HG03103 (cell line): ENCODE data around the gene OBSCN.

Experiments used
- ATAC-seq: cut with Tn5 transposase; IDR thresholded peaks from one replicate; pipeline ENCODE4 v1.9.1; 2021; ENCODE audit warnings: low read depth; ENCODE audit not compliant: unreplicated experiment

Gene OBSCN

DNA sequence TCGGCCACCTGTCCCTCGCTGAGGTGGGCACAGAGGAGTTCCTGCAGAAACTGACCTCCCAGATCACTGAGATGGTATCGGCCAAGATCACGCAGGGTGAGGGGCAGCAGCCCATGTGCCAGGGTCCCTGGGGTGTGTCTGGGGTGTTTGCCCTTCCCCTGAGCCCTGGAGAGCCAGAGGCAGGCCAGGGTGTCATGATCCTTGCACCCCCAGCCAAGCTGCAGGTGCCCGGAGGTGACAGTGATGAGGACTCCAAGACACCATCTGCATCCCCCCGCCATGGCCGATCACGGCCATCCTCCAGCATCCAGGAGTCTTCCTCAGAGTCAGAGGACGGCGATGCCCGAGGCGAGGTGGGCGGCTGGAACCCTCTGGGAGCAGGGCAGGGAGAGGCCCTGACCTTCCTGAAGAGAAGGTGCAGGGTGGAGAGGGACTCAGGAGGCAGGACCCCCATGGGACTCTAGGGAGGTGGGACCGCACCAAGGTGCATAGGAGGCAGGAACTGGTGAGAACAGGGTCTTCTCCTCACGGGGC, 129.3 kb downstream of the OBSCN start:
- no peak for ATAC-seq

DNA sequence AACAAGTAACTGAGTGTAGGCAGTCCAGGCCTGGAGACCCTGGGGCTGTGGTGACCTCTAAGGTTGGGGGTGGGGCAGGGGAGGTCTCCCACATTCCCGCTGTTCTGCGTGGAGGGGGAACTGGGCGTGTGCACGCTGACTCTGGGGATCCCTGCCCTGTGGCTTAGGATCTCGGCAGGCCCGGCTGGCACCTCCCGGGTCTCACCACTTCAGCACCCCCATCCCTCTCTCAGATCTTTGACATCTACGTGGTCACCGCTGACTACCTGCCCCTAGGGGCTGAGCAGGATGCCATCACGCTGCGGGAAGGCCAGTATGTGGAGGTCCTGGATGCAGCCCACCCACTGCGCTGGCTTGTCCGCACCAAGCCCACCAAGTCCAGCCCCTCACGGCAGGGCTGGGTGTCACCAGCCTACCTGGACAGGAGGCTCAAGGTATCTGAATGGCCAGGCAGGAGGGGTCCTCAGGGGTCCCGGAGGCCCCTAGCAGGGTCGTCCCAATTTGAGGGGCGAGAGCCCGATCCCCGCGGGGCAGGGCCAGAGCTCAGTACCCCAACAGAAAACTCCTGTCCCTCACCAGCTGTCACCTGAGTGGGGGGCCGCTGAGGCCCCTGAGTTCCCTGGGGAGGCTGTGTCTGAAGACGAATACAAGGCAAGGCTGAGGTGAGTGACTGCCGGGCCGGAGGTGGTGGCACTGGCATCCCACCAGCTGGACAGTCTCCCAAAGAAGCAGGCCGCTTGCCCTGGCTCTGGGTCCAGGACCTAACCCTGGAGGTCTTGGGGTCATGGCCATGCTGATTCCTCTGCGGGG, 130.1 kb downstream of the OBSCN start:
- ATAC-seq: no peak

DNA sequence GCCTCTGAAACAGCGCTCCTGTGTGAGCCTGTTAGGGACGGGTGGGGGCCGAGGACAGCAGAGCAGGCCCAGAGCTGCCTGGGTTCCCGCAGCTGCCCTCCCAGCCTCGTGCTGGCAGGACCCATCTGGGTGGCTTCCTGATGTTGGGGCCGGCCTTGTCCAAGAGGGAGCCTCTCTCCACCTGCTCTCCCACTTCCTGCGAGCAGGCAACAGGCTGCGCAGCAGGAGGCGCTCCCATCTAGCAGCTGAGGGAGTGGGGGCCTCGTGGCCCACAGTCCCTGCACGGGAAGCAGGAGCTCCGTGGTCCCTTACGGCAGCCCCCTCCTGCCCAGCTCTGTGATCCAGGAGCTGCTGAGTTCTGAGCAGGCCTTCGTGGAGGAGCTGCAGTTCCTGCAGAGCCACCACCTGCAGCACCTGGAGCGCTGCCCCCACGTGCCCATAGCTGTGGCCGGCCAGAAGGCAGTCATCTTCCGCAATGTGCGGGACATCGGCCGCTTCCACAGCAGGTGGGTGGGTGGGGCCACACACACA, 130.7 kb downstream of the OBSCN start:
- ATAC-seq: no peak

DNA sequence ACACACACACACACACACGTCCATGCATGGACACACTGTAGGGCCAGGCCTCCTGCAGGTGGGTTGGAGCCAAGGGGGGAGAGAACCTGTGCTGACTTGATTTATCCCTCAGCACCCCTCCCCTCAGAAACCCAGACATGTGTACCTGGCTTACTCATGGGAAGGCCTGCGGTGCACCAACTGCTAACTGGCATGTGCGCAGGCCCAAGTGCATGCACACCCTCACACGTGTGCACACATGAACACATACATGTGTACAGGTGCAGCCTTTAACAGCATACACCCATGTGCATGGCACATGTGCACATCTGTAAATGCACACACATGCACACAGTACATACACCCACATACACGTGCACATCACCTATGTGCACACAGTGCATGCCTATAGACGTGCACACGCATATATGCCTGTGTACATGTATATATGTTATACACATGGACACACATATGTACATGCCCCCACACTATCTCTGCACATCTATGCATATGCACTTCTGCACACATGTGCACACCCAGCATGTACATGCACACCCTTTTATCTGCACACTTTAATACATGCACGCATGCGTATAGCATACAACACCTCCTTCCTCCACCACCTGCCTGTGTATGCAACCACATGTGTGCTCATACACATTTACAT, 131.3 kb downstream of the OBSCN start:
- ATAC-seq: no peak

DNA sequence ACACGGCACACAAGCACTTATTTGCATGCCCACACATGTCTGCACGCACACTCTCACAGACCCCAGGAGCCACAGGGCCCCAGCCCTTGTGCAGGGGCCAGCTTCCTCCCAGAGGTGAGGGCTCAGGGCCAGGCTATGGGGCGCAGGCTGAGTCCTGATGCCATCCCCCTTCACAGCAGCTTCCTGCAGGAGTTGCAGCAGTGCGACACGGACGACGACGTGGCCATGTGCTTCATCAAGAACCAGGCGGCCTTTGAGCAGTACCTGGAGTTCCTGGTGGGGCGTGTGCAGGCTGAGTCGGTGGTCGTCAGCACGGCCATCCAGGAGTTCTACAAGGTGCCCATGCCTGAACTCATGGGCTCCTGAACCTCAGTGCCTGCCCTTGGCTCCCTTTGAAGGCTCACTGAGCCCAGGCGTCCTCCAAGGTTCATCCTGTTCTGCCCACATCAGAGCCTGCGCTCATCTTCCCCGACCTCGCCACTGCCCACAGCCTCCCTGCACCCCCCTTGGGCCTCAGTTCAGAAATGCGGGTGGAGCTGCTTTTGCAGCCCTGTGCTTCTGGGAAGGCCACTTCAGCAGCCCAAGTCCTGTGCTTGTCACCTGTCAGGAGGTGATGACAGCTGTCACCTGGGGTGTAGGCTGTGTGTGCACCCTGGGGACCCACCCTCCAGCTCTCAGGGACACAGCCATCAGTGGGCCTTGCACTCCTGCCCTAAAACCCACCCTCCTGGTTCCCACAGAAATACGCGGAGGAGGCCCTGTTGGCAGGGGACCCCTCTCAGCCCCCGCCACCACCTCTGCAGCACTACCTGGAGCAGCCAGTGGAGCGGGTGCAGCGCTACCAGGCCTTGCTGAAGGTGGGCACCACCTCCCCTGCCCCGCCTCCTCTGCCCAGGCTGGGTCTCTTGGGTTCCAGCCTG, 132.2 kb downstream of the OBSCN start:
- ATAC-seq: no peak

DNA sequence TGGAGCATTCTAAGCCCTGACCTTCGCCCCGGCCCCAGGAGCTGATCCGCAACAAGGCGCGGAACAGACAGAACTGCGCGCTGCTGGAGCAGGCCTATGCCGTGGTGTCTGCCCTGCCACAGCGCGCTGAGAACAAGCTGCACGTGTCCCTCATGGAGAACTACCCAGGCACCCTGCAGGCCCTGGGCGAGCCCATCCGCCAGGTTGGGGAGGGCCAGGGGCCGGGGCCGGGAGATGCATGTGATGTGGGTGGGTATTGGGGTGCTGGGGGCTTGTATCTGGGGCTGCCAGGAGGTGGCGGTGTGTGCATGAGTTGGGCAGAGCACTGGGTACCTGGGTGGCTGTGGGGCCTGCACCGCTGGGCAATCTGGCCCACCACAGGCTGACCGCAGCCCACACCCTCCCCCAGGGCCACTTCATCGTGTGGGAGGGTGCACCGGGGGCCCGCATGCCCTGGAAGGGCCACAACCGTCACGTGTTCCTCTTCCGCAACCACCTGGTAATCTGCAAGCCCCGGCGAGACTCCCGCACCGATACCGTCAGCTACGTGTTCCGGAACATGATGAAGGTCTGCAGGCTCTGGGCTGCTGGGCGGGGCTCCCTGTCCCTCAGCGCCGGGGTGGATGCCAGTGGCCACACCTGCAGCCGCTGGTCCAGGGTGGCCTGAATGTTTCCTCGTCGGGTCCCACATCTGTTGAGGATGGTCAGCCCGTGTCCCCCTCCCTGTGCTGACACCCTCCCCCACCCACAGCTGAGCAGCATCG, 133.0 kb downstream of the OBSCN start:
- no peak for ATAC-seq

DNA sequence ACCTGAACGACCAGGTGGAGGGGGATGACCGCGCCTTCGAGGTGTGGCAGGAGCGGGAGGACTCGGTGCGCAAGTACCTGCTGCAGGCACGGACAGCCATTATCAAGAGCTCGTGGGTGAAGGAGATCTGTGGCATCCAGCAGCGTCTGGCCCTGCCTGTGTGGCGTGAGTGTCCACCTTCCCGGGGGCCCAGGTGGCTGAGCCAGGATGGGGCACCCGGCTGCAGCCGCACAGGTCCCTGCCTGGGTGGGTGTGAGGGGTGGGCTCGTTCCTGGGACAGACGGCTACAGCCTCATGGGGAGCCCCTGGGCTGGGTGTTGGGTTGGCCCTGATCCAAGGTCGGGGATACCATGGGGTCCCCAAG, 133.6 kb downstream of the OBSCN start:
- ATAC-seq: no peak

DNA sequence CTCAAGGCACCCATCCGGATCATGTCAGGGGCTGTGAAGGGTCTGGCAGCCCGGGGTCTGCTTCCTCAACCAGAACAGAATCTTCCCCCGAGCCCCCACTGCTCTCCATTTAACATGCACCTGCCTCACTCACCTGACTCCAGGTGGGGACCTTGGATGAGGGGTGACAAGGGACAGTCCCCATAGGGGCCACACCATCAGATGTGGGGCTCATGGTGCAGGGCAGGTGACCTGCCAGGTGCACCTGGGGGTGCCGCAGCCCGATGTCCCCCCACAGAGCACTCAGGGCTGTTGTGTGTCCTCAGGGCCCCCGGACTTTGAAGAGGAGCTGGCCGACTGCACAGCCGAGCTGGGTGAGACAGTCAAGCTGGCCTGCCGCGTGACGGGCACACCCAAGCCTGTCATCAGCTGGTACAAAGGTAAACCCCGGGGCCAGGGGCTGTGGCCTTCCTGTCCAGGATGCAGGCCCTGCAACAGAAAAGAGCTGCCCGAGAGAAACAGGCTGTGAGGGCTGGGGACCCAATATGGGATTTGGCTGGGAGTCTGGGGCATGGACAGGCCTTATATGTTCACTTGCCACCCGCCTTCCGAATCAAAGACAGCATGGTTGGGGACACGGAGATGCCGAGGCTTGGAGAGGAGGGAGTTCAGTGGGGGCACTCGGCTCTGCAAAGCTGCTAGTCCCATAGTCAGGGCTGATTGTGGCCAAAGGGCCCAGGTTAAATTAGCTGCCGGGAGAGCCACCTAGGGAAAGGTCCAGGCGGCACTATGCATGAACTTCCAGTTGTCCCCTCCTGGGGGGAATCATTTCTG, 134.2 kb downstream of the OBSCN start:
- ATAC-seq: no peak

DNA sequence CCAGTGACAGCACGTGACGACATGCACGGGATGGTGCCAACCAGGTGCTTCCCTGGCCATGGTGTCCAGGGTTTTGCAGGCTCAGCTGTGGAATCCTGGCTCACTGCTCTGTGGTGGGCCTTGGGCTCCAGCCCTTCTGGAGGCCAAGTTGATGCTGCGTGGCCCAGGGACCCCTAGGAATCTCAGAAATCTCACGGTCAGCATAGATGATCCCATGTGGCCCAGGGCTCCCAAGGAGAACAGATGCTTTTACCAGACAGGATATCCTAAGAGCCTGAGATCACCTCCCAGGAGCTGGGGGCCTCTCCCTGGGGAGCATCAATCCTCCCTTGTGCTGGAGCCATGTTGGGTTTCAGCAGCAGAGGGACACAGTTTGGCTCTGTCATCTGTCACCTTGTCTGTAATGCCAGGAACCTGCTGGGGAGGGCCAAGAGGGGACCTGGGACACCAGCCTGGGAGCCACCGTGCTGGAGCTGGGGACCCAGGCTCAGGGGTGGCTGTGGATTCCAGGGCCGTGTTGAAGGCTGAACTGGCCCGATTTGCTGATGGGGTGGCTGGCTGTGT, 134.9 kb downstream of the OBSCN start:
- ATAC-seq: no peak

DNA sequence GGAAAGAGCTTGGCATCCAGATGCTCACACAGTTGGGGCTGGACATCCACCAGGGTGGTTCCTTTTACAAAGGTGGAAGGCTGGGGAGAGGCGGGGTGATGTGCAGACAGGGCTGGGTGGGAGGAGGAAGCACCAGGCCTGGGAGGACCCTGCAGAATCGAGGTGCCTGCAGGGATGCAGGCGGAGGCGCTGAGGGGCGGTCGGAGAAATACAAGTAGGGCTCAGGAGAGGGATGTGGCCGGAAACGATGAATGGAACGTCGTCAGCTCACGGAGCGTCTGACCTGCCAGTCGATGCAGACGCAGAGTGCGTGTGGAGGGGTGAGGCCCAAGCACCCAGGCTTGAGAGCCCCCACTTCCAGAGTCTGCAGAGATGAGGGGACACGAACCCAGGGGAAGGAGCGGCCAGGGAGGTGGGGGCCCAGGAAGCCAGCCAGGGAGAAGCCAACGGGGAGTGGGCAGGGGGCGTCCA, 135.4 kb downstream of the OBSCN start:
- no peak for ATAC-seq

DNA sequence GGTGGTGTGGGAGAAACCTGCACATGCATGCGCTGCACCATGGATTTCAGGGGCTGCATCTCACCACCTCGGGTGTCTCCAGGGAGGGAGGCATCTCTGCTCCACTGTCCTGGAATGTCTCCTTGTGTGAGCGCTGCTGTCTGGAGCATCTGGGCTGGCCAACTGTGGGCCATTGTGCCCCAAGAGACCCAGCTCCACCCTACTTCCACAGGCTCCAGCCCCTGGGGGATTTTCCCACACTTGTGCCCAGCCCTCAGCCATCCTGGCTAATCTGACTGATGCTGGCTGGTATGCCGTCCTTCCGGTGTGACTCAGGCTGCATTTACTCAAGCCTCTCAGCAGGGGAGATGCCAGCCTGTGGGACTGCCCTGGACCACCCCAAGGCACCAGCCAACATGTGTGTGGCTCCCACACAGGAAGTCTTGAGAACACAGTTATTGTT, 136.8 kb downstream of the OBSCN start:
- no peak for ATAC-seq

DNA sequence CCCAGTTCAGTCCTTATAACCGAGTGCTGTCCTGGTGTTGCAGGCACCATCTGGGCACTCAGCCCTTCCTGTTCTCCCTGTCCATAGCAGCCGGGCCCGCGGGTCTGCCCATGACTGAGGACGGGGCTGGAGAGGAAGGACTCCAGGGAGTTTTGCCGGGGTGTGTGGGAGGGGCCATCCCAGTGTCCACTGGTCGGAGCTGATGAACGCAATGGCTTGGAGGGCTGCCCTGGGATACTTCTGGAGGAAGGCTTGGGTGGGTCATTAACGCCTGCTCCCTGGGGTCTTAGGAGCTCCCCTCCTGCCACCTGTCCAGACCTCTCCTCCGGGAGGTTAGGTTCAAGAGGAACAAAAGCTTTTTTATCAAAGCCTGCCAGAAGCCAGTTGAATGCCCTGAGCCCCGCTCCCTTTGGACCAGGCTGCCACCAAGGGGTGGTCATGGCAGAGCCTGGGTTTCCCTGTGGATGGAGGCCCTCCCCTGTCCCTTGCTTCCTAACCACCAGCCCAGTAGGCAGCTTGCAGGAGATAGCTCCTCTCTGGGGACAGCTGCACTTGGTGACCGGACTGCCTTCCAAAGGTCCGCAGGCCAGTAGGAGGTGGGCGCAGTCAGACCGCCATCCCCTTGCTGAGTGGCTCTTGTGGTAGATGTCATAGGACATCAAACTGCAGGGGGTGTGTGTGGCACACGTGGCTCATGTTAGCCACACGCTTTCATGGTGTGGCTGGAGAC, 137.5 kb downstream of the OBSCN start:
- ATAC-seq: no peak

DNA sequence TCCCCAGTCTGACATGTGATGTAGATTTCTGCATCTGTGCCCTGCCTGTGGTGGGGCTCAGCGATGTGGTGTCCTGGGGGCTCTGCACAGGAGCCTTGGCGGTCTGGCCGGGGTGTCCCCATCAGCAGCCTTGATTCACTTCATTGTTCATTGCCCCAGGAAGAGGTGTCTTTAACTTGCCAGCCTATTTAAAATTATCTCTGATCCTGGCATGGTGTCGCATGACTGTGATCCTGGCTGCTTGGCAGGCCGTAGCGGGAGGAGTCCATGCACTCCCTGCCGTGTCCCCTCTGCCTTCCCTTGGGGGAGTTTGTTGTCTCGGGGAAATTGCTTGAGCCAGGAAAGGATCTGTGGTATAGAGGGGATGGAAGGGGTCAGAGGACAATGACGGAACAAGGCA, 138.9 kb downstream of the OBSCN start:
- no peak for ATAC-seq

DNA sequence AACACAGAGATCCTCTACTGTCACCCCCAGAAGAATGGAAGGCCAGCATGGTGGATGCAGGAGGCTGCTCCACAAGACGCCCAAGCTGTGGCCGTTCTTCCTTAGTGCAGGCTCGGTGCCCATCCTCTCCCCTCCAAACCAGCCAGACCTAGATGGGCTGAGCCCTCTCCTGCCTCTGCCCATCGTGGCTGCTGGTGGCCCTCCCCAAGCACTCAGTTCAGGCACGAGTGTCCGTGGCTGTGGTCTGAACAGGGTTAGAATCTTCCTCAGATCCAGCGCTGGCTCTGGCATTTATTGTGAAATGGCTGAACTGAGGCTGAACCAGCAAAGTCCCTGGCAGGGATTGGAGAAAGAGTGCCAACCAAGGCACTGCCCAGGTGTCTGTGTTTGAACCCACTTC, 139.3 kb downstream of the OBSCN start:
- no peak for ATAC-seq

DNA sequence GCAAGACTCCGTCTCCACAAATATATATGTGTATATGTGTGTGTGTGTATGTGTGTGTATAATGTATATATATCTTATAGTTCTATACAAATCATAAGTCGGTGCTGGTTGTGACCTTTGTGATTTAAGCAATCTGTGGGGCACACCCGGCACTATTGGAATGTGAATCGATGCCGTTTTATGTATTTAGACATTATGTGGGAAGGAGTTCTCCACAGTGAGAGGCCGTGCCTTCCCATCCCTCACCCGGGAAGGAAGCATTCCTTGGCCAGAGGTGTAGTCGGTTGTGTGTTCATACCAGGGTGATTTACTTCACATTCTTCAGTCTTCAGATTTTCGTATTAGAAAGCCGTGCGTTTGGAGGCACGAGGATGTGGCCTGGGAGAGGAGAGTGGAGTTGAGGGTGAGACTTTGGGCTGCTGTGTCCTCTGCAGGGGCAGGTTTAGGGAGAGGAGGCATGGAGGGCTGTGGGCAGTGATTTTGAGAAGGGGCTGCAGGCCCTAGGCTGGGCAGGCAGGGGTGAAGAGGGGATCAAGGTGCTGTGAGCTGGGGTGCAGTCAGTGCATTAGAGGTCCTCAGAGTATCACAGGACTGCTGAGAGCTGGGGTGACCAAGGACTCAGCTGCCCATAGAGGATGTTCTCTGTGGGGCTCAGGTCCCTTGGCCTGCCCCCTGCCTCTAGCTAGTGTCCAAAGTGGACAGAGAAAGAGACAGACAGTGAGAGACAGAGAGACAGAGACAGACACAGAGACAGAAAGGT, 141.0 kb downstream of the OBSCN start:
- ATAC-seq: no peak

DNA sequence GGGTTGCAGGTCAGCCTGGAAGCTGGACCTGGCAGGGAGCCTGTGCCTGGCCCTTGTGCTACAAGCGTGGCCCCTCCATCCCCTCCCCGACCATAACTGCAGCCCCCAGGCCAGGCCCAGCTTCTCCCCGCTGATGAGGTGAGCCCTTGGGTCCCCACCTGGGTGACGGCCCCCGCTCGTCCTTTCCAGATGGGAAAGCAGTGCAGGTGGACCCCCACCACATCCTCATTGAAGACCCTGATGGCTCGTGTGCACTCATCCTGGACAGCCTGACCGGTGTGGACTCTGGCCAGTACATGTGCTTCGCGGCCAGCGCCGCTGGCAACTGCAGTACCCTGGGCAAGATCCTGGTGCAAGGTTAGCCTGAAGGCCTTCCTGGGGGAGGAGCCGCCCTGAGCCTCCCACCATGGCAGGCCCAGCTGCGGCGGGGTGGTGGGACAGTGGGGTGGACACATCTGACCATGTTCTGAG, 141.9 kb downstream of the OBSCN start:
- ATAC-seq: no peak

DNA sequence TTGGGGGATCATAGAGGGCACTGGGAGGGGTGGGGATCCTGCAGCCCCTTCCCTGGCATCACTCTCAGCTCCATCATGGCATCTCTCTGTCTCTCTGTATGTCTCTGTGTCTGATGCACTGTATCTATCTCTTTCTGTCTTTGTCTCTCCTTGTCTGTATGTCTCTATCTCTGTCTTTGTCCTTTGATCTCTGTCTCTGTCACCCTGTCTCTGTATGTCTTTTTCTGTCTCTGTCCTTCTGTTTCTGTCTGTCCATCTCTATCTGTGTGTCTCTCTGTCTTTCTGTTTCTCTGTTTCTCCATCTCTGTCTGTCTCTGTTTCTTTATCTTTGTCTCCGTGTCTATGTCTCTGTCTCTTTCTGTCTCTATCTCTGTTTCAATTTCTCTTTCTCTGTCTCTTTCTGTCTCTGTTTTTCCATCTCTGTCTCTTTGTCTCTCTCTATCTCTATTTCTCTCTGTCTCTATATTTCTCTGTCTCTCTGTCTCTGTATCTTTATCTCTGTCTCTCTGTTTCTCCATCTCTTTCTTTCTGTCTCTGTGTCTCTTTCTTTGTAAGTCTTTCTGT, 142.4 kb downstream of the OBSCN start:
- no peak for ATAC-seq
